Measurements from ENCODE around the gene ZYG11A.

ZYG11A gene

DNA sequence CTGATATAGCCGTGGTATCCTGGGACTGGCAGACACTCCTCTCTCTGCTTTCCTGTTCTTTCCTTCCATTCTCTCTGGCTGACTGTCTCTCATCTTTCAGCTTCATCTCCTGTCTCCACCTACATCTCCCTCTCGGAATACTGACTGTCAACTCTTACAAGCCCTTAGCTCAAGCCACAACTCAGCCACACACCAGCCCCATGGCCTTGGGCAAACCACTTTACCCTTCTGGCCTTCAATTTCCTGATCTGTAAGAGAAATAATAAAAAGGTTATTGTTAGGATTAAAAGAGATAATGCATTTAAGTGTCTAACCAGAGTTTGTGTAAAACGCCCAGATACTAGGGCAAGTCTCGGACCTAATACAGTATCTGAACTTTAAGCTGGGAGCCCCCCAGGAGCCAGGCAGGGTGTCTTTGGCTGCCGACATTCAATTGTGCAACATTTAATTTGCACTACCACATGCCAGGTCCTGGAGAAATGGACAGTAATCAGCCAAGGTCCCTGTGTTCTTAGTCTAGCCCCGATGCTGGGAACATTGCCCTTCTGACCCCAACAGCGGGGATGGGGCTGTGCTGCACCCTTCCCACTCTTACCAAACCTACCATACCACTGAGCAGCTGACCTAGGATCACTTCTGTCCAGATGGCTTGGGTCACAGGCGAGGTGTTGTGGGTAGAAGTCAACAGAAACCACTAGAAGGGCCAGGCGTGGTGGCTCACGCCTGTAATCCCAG lies 73.8 kb downstream of the ZYG11A start:
- Histone ChIP-seq H3K4me3 (ENCODE audit: low read depth, low read length) (no peak overlapping the region), H3K4me1 (ENCODE audit: control insufficient read depth, insufficient read depth, low read length) (no peaks in the 10 kb centered on the region), H3K36me3 (ENCODE audit: control insufficient read depth in 2 of 2, insufficient read depth in 1 of 2, low read length in 2 of 2) (no peaks in the 10 kb centered on the region; a peak in 1 of 3 replicates), H3K9me3 (ENCODE audit: control insufficient read depth, insufficient read depth, low read depth, low read length) (no peaks in the 10 kb centered on the region), H3K27ac (ENCODE audit: extremely low read depth, low read depth, low read length) (no peak overlapping the region)
- TF ChIP-seq SETDB1 (IDR thresholded peaks at IDR 0.05; ENCODE audit: insufficient read length, low read length) = no peak
- TF ChIP-seq TCF7L2 (IDR thresholded peaks at IDR 0.05; ENCODE audit: borderline replicate concordance, low read depth, low read length) = no peak
- no peak for TF ChIP-seq ZNF175 (tag by site-specific recombination; IDR thresholded peaks at IDR 0.05)
- no peak for TF ChIP-seq ZNF549 (tag by site-specific recombination; IDR thresholded peaks at IDR 0.05)
- TF ChIP-seq ZNF548 (tag by site-specific recombination; IDR thresholded peaks at IDR 0.05) = no peak
- TF ChIP-seq, protein P1, sequence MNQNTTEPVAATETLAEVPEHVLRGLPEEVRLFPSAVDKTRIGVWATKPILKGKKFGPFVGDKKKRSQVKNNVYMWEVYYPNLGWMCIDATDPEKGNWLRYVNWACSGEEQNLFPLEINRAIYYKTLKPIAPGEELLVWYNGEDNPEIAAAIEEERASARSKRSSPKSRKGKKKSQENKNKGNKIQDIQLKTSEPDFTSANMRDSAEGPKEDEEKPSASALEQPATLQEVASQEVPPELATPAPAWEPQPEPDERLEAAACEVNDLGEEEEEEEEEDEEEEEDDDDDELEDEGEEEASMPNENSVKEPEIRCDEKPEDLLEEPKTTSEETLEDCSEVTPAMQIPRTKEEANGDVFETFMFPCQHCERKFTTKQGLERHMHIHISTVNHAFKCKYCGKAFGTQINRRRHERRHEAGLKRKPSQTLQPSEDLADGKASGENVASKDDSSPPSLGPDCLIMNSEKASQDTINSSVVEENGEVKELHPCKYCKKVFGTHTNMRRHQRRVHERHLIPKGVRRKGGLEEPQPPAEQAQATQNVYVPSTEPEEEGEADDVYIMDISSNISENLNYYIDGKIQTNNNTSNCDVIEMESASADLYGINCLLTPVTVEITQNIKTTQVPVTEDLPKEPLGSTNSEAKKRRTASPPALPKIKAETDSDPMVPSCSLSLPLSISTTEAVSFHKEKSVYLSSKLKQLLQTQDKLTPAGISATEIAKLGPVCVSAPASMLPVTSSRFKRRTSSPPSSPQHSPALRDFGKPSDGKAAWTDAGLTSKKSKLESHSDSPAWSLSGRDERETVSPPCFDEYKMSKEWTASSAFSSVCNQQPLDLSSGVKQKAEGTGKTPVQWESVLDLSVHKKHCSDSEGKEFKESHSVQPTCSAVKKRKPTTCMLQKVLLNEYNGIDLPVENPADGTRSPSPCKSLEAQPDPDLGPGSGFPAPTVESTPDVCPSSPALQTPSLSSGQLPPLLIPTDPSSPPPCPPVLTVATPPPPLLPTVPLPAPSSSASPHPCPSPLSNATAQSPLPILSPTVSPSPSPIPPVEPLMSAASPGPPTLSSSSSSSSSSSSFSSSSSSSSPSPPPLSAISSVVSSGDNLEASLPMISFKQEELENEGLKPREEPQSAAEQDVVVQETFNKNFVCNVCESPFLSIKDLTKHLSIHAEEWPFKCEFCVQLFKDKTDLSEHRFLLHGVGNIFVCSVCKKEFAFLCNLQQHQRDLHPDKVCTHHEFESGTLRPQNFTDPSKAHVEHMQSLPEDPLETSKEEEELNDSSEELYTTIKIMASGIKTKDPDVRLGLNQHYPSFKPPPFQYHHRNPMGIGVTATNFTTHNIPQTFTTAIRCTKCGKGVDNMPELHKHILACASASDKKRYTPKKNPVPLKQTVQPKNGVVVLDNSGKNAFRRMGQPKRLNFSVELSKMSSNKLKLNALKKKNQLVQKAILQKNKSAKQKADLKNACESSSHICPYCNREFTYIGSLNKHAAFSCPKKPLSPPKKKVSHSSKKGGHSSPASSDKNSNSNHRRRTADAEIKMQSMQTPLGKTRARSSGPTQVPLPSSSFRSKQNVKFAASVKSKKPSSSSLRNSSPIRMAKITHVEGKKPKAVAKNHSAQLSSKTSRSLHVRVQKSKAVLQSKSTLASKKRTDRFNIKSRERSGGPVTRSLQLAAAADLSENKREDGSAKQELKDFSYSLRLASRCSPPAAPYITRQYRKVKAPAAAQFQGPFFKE (tag by site-specific recombination; IDR thresholded peaks at IDR 0.05; ENCODE audit: borderline replicate concordance) = no peak
- no peak for TF ChIP-seq ZNF529 (tag by site-specific recombination; IDR thresholded peaks at IDR 0.05; ENCODE audit: insufficient replicate concordance)
- TF ChIP-seq ZNF660 (tag by site-specific recombination; IDR thresholded peaks at IDR 0.05) = no peak
- no peak for TF ChIP-seq ZSCAN23 (tag by site-specific recombination; IDR thresholded peaks at IDR 0.05)
- TF ChIP-seq, protein P2, sequence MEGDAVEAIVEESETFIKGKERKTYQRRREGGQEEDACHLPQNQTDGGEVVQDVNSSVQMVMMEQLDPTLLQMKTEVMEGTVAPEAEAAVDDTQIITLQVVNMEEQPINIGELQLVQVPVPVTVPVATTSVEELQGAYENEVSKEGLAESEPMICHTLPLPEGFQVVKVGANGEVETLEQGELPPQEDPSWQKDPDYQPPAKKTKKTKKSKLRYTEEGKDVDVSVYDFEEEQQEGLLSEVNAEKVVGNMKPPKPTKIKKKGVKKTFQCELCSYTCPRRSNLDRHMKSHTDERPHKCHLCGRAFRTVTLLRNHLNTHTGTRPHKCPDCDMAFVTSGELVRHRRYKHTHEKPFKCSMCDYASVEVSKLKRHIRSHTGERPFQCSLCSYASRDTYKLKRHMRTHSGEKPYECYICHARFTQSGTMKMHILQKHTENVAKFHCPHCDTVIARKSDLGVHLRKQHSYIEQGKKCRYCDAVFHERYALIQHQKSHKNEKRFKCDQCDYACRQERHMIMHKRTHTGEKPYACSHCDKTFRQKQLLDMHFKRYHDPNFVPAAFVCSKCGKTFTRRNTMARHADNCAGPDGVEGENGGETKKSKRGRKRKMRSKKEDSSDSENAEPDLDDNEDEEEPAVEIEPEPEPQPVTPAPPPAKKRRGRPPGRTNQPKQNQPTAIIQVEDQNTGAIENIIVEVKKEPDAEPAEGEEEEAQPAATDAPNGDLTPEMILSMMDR (tag by site-specific recombination; IDR thresholded peaks at IDR 0.05) = no peak
- TF ChIP-seq, protein P3, sequence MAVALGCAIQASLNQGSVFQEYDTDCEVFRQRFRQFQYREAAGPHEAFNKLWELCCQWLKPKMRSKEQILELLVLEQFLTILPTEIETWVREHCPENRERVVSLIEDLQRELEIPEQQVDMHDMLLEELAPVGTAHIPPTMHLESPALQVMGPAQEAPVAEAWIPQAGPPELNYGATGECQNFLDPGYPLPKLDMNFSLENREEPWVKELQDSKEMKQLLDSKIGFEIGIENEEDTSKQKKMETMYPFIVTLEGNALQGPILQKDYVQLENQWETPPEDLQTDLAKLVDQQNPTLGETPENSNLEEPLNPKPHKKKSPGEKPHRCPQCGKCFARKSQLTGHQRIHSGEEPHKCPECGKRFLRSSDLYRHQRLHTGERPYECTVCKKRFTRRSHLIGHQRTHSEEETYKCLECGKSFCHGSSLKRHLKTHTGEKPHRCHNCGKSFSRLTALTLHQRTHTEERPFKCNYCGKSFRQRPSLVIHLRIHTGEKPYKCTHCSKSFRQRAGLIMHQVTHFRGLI (tag by site-specific recombination; IDR thresholded peaks at IDR 0.05) = no peak
- TF ChIP-seq ZNF558 (tag by site-specific recombination; IDR thresholded peaks at IDR 0.05) = no peak
- no peak for TF ChIP-seq HOXD13 (CRISPR knock-in tag; IDR thresholded peaks at IDR 0.05; ENCODE audit: borderline replicate concordance)
- POLR2A ChIA-PET = no interaction called here
- CTCF ChIA-PET = no interaction called here

DNA sequence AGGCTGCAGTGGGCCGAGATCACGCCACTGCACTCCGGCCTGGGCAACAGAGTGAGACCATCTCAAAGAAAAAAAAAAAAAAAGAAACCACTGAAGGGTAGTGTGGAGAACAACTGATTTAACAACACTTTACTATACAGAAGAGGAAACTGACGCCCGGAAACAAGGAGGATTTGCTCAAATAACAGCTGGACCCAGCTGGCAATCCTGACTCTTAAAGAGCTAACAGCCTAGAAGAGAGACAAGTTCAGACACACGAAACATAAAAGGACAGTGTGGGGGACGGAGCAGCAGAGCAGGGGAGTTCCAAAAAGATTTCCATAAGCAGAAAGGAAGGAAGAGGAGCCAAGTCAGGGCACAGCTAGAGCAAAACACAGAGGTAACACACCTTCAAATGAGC lies 74.6 kb downstream of the ZYG11A start:
- ChIA-PET CTCF (interaction anchor here (0.7 kb wide), 2 partner anchors 15 to 263 kb away, joined by 3 to 4 read pairs; no protein-coding TSS in a partner anchor), POLR2A (no interaction called here)
- Histone ChIP-seq H3K27ac (ENCODE audit: extremely low read depth, low read depth, low read length) (no peak overlapping the region), H3K36me3 (ENCODE audit: control insufficient read depth in 2 of 2, insufficient read depth in 1 of 2, low read length in 2 of 2) (no peaks in the 10 kb centered on the region; a peak in 1 of 3 replicates), H3K4me3 (ENCODE audit: low read depth, low read length) (no peak overlapping the region), H3K9me3 (ENCODE audit: control insufficient read depth, insufficient read depth, low read depth, low read length) (no peaks in the 10 kb centered on the region), H3K4me1 (ENCODE audit: control insufficient read depth, insufficient read depth, low read length) (no peaks in the 10 kb centered on the region)
- TF ChIP-seq SP2 (tag by site-specific recombination; IDR thresholded peaks at IDR 0.05) (no peak), ZNF292 (tag by site-specific recombination; IDR thresholded peaks at IDR 0.05; ENCODE audit: borderline replicate concordance, low read depth) (no peak), REPIN1 (tag by site-specific recombination; IDR thresholded peaks at IDR 0.05; ENCODE audit: low read depth) (no peak)
- TF ChIP-seq, protein P4, sequence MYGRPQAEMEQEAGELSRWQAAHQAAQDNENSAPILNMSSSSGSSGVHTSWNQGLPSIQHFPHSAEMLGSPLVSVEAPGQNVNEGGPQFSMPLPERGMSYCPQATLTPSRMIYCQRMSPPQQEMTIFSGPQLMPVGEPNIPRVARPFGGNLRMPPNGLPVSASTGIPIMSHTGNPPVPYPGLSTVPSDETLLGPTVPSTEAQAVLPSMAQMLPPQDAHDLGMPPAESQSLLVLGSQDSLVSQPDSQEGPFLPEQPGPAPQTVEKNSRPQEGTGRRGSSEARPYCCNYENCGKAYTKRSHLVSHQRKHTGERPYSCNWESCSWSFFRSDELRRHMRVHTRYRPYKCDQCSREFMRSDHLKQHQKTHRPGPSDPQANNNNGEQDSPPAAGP (tag by site-specific recombination; IDR thresholded peaks at IDR 0.05) = no peak
